ENCODE data around the gene FAHD2A.

Gene FAHD2A, protein sequence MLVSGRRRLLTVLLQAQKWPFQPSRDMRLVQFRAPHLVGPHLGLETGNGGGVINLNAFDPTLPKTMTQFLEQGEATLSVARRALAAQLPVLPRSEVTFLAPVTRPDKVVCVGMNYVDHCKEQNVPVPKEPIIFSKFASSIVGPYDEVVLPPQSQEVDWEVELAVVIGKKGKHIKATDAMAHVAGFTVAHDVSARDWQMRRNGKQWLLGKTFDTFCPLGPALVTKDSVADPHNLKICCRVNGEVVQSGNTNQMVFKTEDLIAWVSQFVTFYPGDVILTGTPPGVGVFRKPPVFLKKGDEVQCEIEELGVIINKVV

DNA sequence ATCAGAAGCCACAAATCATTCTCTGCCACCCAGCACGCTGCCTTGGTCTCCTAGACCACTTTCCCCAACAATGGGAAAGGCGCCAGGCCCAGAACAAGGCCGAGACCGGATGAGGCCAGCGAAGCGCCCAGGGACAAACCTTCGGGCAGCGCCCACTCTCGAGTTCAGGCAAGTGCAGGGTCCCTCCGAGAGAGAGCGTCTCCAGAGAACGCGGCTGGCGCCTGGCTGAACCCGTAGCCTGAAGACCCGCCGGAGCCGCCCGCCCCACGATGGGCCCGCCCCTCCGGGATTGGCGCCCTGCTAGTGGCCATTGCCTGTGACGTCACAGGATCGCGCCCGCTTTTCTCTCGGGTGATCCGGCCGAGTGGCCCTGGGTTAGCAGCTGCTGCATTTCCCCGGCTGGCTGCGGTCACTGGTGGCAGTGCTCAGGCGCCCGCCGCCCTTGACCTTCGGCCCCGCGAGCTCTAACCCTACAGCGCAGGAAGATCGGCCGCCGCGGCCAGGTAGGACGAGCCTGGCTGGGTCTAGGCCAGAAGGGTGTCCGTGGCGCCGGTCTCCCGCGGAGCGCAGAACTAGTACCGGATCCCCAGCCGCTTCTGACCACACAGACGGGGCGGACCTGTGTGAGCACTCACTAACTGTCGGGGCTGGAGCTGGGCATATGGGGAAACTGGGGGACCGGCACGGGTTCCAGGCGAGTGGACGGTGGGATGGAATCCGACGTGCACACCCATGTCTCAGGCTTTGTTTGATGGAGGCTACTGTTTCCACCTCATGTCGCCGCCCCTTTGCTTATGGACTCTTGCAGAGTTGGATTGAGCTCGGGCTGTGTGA is at the start of gene FAHD2A:
Gene FAHD2A (plus strand): TSS at position 339 of the 834 bp plus-strand sequence. CDS start 2,851 bp downstream, outside the sequence.
- H3K27ac ChIP-seq (ENCODE audit: low read length) = peak within 1 kb of the TSS; percentile 85

DNA sequence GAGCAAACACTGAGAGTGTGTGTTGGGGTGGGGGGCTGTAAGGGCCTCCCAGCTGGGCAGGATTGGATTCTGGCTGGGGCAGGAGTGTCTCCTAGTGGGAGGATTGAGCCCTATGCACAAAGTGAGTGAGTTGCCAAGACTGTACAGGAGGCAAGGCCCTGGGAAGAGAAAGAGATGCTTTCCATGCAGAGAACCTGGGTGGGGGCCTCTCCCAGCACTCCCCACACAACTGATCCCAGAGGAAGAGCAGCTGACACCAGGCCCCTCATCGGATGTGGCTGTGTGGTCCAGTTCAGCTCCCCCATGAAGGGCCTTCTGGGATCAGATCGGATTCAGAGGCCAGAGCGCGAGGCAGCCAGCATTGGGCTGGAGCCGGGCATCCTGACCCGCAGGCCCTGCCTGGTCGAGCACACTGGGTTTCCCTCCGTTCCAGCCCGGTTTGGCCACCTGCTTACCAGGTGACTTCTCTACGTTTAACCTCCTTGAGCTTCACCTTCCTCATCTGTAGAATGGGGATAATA is 49.4 kb upstream of the FAHD2A start:
- Histone ChIP-seq H3K79me2 (ENCODE audit: insufficient read depth, low read length) (no peaks in the 10 kb centered on the region), H3K4me1 (ENCODE audit: insufficient read depth, low read length) (no peaks in the 10 kb centered on the region), H3K4me3 (ENCODE audit: low read depth in 1 of 2, low read length in 2 of 2) (no peak overlapping the region), H3K9me3 (ENCODE audit: insufficient read depth, low read length, severe bottlenecking) (no peaks in the 10 kb centered on the region), H3K27me3 (ENCODE audit: insufficient read depth, low read length, poor library complexity) (no peaks in the 10 kb centered on the region), H3K9ac (ENCODE audit: low read depth, low read length) (no peak overlapping the region), H4K20me1 (ENCODE audit: insufficient read depth, low read length) (no peaks in the 10 kb centered on the region; the same call in 1 of the 2 replicates), H3K36me3 (ENCODE audit: insufficient read depth, low read length) (no peaks in the 10 kb centered on the region), H3K4me2 (ENCODE audit: insufficient read depth, low read length) (no peak overlapping the region), H2AFZ (ENCODE audit: low read depth, low read length) (no peak overlapping the region), H3K27ac (ENCODE audit: low read length) (no peak overlapping the region)
- no peak for ATAC-seq (ENCODE audit: insufficient read depth, low read depth)
- DNase-seq = no peak
- TF ChIP-seq, protein P1, sequence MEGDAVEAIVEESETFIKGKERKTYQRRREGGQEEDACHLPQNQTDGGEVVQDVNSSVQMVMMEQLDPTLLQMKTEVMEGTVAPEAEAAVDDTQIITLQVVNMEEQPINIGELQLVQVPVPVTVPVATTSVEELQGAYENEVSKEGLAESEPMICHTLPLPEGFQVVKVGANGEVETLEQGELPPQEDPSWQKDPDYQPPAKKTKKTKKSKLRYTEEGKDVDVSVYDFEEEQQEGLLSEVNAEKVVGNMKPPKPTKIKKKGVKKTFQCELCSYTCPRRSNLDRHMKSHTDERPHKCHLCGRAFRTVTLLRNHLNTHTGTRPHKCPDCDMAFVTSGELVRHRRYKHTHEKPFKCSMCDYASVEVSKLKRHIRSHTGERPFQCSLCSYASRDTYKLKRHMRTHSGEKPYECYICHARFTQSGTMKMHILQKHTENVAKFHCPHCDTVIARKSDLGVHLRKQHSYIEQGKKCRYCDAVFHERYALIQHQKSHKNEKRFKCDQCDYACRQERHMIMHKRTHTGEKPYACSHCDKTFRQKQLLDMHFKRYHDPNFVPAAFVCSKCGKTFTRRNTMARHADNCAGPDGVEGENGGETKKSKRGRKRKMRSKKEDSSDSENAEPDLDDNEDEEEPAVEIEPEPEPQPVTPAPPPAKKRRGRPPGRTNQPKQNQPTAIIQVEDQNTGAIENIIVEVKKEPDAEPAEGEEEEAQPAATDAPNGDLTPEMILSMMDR (IDR thresholded peaks at IDR 0.05; ENCODE audit: borderline replicate concordance, extremely low read depth, low read length, poor library complexity, severe bottlenecking) = no peak
- TF ChIP-seq EZH2 (IDR thresholded peaks at IDR 0.05; ENCODE audit: borderline replicate concordance, low read depth, low read length, severe bottlenecking) = no peak

More for the DNA sequence above, at the start of gene FAHD2A:
- DNase-seq (peak; percentile 94), ATAC-seq (ENCODE audit: insufficient read depth, low read depth) (peak; percentile 95)
- Histone ChIP-seq H3K9me3 (ENCODE audit: insufficient read depth, low read length, severe bottlenecking) (no peaks in the 10 kb centered on the region), H3K79me2 (ENCODE audit: insufficient read depth, low read length) (peaks cover 25% of the 10 kb centered on the region), H3K9ac (ENCODE audit: low read depth, low read length) (peak within 1 kb of the TSS; percentile 99), H4K20me1 (ENCODE audit: insufficient read depth, low read length) (no peaks in the 10 kb centered on the region), H3K4me2 (ENCODE audit: insufficient read depth, low read length) (peak within 1 kb of the TSS; percentile 98), H2AFZ (ENCODE audit: low read depth, low read length) (peak within 1 kb of the TSS; percentile 99), H3K27me3 (ENCODE audit: insufficient read depth, low read length, poor library complexity) (no peaks in the 10 kb centered on the region), H3K4me1 (ENCODE audit: insufficient read depth, low read length) (peaks cover 22% of the 10 kb centered on the region), H3K36me3 (ENCODE audit: insufficient read depth, low read length) (peaks cover 10% of the 10 kb centered on the region), H3K4me3 (ENCODE audit: low read depth in 1 of 2, low read length in 2 of 2) (peak within 1 kb of the TSS; percentile 97 to 100)
- no peak for TF ChIP-seq EZH2 (IDR thresholded peaks at IDR 0.05; ENCODE audit: borderline replicate concordance, low read depth, low read length, severe bottlenecking)
- TF ChIP-seq, protein P1 (IDR thresholded peaks at IDR 0.05; ENCODE audit: borderline replicate concordance, extremely low read depth, low read length, poor library complexity, severe bottlenecking) = no peak

DNA sequence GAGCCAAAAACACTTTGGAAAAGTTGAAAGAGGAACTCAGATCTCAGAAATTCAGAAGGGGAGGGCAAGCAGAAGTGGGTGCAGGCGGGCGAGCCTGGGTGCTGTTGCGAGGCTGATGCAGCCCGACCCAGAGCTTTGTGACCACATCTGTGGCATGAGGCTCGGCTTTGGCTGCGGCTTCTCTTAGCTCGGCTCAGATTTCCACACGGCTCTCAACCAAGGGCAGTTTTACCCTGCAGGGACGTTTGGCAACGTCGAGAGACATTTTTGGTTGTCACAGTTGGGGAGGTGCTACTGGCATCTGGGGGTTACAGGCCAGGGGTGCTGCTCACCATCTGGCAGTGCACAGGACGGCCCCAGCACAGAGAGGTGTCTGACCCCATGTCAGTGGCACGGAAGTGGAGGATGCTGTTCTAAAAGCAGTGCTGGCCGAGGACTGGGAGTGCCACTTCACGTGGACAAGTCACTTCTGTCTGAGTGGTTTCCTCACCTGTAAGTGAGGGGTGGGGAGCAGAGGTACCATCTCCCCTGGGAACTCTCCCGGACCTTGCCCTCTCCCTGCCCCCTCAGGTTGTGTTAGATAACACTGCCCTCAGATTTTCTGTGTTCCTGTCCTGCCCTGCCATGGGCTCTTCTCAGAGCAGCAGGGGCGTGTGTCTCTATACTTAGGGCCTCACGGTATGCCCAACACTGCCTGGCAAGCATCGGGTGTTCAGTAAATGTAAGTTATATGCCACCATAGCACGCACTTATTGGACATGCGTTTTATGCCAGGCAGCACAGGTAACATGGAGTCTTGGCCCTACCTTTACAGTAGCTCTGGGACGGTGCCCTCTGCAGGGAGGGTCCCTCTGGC is 48.7 kb upstream of the FAHD2A start:
- Histone ChIP-seq H3K9ac (ENCODE audit: low read depth, low read length) (no peak overlapping the region), H3K4me1 (ENCODE audit: insufficient read depth, low read length) (no peaks in the 10 kb centered on the region), H3K79me2 (ENCODE audit: insufficient read depth, low read length) (no peaks in the 10 kb centered on the region), H3K9me3 (ENCODE audit: insufficient read depth, low read length, severe bottlenecking) (no peaks in the 10 kb centered on the region), H3K36me3 (ENCODE audit: insufficient read depth, low read length) (no peaks in the 10 kb centered on the region), H3K27me3 (ENCODE audit: insufficient read depth, low read length, poor library complexity) (no peaks in the 10 kb centered on the region), H3K4me3 (ENCODE audit: low read depth in 1 of 2, low read length in 2 of 2) (no peak overlapping the region), H2AFZ (ENCODE audit: low read depth, low read length) (no peak overlapping the region), H3K27ac (ENCODE audit: low read length) (no peak overlapping the region), H4K20me1 (ENCODE audit: insufficient read depth, low read length) (no peaks in the 10 kb centered on the region; the same call in 1 of the 2 replicates), H3K4me2 (ENCODE audit: insufficient read depth, low read length) (no peak overlapping the region)
- no peak for ATAC-seq (ENCODE audit: insufficient read depth, low read depth)
- no peak for TF ChIP-seq EZH2 (IDR thresholded peaks at IDR 0.05; ENCODE audit: borderline replicate concordance, low read depth, low read length, severe bottlenecking)
- TF ChIP-seq, protein P1 (IDR thresholded peaks at IDR 0.05; ENCODE audit: borderline replicate concordance, extremely low read depth, low read length, poor library complexity, severe bottlenecking) = no peak
- DNase-seq = no peak

All from DND-41 (cell line).